AG04450 (cell line): ENCODE results near the gene MYH10. TPM values are rescaled to one million over a fixed set of nuclear protein-coding genes. Genes with fewer than 3 reads are reported as not detected.

ENCODE experiments used
- CTCF ChIA-PET: fragments of 300-600, 350-600 bp; formaldehyde crosslinking; extraction: SDS; loops from one replicate; lab custom pipeline; 2022; ENCODE audit warnings: antibody characterized with exemption, inconsistent platforms; lab: Charles Lee
- POLR2A ChIA-PET: fragments of 350-600 bp; formaldehyde crosslinking; extraction: SDS; loops from one replicate; lab custom pipeline; 2021; ENCODE audit warnings: antibody characterized with exemption, inconsistent platforms; lab: Yijun Ruan, JAX
- DNase-seq: peaks from one replicate; pipeline ENCODE4 v3.0.0-alpha.2; 2011; ENCODE audit warnings: low read depth, low spot score
- H3K27ac ChIP-seq: one replicate; pipeline ENCODE4 v1.5.1; 2012; ENCODE audit warnings: low read depth, low read length, control low read depth
- H3K27me3 ChIP-seq: one replicate; pipeline ENCODE4 v1.6.0; 2012; ENCODE audit warnings: low read length; ENCODE audit not compliant: control insufficient read depth, insufficient read depth
- H3K4me3 ChIP-seq: 2 replicates; pipeline ENCODE4 v1.5.1; 2011; ENCODE audit warnings: mild to moderate bottlenecking, low read depth, low read length, control low read depth
- H3K9me3 ChIP-seq: 2 replicates; pipeline ENCODE4 v1.5.1; 2012; ENCODE audit warnings: low read length; ENCODE audit not compliant: control insufficient read depth, insufficient read depth
- CTCF ChIP-seq: IDR thresholded peaks from 2 replicates; pipeline ENCODE4 v1.5.1; 2011; ENCODE audit warnings: low read depth, low read length, control low read depth, inconsistent platforms
- polyA plus RNA-seq: library from polyadenylated mRNA; depleted of rRNA; stranded (reverse); fragments of >200 nt; gene quantifications from 2 replicates; pipeline ENCODE4 v1.2.3, GENCODE V29; 2011

The MYH10 gene
- polyA plus RNA-seq, 1 experiment: 103 TPM

GRCh38 chr17:8462564-8462963 lies 168.0 kb downstream of the MYH10 start:
- ChIA-PET CTCF (no interaction called here), POLR2A (no interaction called here)
- no peak for TF ChIP-seq CTCF
- Histone ChIP-seq H3K27ac (no peak overlapping the region), H3K4me3 (no peak overlapping the region), H3K9me3 (no peaks in the 10 kb centered on the region), H3K27me3 (no peaks in the 10 kb centered on the region)
- no peak for DNase-seq

- H3K27ac ChIP-seq: no peak overlapping the region
- no peaks in the 10 kb centered on the region for H3K27me3 ChIP-seq
- no peaks in the 10 kb centered on the region for H3K9me3 ChIP-seq
- ChIA-PET CTCF (interaction anchor here (1.0 kb wide), 1 partner anchor 287 kb away, joined by 3 read pairs; no protein-coding TSS in a partner anchor), POLR2A (no interaction called here)
- no peak overlapping the region for H3K4me3 ChIP-seq
- TF ChIP-seq CTCF: no peak
- no peak for DNase-seq
These were observed 170.7 kb downstream of the MYH10 start for GRCh38 chr17:8459831-8460230.

- ChIA-PET CTCF (interaction anchor here (1.0 kb wide), 1 partner anchor 287 kb away, joined by 3 read pairs; no protein-coding TSS in a partner anchor), POLR2A (no interaction called here)
- no peak for DNase-seq
- TF ChIP-seq CTCF: no peak
- Histone ChIP-seq H3K9me3 (no peaks in the 10 kb centered on the region), H3K27me3 (no peaks in the 10 kb centered on the region), H3K4me3 (no peak overlapping the region), H3K27ac (no peak overlapping the region)
These were observed 171.4 kb downstream of the MYH10 start for GRCh38 chr17:8459107-8459506.

- H3K27me3 ChIP-seq: no peaks in the 10 kb centered on the region
- POLR2A ChIA-PET: no interaction called here
- H3K4me3 ChIP-seq: no peak overlapping the region
- DNase-seq: no peak
- no peak for TF ChIP-seq CTCF
- CTCF ChIA-PET: no interaction called here
- H3K9me3 ChIP-seq: no peaks in the 10 kb centered on the region
- H3K27ac ChIP-seq: no peak overlapping the region
These were observed 172.4 kb downstream of the MYH10 start for GRCh38 chr17:8458128-8458527.

GRCh38 chr17:8455665-8456209 lies 174.8 kb downstream of the MYH10 start:
- no peaks in the 10 kb centered on the region for H3K27me3 ChIP-seq
- ChIA-PET CTCF (no interaction called here), POLR2A (no interaction called here)
- H3K27ac ChIP-seq: no peak overlapping the region
- no peak for TF ChIP-seq CTCF
- no peak overlapping the region for H3K4me3 ChIP-seq
- H3K9me3 ChIP-seq: no peaks in the 10 kb centered on the region
- DNase-seq: no peak
